Stimulated activated CD8-positive, alpha-beta memory T cell treated with anti-CD3 and anti-CD28 coated beads, Interleukin-7, amount 100 ng/mL, for 24 hours (primary cell): Measurements from ENCODE around the gene ATF5.
A peak's percentile ranks its signal among the peaks of the same experiment; 100 is the strongest.
"Not testable (repeated sequence)": the region's sequence is repeated elsewhere in the genome, so short reads cannot be mapped to it uniquely, and the experiment has no call there.

Source experiments
- DNase-seq: peaks from one replicate; pipeline ENCODE4 v3.0.0-alpha.2; 2020; ENCODE audit warnings: low read depth

ATF5 gene

DNA sequence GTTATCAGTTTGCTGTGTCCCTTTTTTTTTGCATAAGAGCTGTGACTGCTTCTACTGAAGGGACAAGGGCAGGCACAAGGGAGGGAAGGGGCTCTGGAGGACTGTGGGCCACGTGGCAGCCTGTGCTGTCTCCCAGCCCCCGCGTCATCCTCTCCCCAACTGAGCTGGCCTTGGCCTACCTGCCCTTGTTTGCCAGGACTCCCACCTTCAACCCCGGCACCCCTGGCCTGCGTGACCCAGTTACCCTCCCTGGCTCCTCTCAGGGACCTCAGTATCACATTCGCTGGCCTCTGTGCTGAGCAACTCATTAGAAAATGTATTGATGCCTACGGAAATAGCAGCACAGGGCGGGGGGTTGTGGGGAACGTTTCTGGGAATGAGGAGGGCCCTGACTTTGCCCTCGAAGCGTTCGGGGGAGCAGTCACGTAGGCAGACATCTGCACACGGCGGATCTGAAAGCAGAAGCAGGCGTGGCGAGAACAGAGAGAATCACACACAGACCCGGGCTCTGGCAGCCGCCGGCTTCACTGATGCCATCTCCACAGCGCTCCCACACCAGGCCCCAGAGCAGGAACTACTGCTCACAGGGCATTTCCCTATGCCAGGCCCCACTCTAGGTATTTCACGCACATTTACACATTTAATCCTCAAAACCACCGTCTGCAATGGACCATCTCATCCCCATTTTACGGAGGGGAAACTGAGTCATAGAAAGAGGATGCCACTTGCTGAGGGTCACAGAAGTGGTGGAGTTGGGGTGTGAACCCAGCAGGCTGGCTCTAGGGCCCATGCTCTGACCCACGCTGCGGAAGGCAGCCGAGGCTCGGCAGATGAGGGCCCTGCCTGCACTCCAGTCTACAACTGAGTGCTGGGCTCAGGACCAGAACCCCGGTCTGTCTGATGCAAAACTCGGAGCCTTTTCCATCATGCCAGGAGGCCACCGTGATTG lies 5.7 kb upstream of the ATF5 start:
- no peak for DNase-seq

DNA sequence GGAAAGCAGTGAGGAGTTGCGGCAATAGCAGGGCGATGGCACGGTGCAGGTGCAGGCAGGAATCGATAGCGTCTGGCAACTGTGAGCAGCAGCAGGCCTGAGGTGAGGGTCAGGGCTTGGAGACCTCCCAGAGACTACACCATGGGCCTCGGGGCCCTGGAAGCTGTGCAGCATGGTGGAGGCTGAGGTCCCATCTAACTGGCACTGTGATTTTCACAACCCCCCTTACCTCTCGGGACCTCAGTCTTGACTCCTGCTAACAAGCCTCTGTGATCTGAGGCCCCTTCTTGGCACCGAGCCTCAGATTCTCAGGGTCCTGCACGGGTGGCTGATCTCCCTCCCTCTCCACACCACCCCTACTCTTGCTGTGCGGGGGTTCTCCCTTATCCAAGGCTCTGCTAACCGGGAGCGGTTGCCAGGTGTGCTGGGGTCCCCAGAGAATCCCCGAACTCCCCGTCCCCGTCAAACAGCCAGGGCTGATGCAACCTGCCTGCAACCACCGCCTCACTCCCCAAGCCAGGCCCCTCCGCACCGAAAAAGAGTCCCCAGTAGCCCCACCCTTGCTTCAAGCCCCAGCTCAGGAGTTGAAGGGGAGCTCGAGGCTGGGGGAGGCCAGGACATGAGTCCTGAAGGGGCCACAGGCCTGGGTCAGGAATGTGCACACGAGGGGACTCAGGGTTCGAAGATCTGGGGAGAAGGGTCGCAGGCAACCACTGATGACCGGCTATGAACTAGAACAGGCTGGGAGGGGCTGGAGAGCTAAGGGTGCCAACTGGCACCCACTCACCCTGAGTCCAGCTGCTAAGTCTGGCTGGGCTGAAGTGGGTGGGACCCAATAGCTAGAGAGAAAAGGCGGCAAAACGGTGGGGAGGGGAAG lies 4.8 kb upstream of the ATF5 start:
- no peak for DNase-seq

DNA sequence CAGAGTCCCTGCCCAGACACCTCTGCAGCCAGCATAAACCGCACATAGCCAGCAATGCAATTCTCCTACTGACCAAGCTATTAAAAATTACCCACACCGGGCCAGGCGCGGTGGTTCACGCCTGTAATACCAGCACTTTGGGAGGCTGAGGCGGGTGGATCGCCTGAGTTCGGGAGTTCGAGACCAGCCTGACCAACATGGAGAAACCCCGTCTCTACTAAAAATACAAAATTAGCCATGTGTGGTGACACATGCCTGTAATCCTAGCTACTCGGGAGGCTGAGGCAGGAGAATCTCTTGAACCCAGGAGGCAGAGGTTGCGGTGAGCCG lies 4.2 kb upstream of the ATF5 start:
- not testable (repeated sequence) for DNase-seq

DNA sequence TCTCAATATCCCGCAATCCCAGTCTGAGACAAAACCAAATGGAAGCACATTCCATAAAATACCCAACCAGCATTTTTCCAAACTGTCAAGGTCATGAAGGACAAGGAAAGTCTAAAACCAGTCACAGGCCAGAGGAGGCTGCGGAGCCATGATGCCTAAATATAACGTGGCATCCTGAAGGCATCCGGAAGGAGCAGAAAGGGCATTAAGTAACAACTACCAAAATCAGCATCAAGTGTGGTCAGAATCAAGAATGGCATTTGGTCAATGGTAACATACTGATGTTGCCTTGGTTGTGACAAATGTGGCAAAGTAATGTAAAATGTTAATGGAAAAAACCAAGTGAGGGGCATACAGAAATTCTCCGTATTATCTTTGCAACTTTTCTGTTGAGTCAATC lies 3.5 kb upstream of the ATF5 start:
- no peak for DNase-seq

DNA sequence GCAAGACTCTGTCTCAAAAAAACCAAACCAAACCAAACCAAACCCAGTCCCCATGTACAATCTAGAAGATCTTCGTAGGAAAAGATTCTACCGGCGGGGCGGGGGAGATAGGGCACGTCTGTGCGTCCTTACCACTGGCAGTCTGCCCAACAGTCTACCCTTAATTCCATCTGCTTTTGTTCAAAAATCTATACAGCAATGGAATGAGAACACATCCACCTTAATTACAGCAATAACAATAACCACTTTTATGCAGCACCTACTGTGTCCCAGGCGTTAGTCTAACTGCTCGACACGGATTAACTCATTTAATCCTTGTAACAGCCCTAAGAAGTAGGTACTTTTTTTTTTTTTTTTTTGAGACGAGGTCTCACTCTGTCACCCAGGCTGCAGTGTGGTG lies 2.5 kb upstream of the ATF5 start:
- DNase-seq: no peak

DNA sequence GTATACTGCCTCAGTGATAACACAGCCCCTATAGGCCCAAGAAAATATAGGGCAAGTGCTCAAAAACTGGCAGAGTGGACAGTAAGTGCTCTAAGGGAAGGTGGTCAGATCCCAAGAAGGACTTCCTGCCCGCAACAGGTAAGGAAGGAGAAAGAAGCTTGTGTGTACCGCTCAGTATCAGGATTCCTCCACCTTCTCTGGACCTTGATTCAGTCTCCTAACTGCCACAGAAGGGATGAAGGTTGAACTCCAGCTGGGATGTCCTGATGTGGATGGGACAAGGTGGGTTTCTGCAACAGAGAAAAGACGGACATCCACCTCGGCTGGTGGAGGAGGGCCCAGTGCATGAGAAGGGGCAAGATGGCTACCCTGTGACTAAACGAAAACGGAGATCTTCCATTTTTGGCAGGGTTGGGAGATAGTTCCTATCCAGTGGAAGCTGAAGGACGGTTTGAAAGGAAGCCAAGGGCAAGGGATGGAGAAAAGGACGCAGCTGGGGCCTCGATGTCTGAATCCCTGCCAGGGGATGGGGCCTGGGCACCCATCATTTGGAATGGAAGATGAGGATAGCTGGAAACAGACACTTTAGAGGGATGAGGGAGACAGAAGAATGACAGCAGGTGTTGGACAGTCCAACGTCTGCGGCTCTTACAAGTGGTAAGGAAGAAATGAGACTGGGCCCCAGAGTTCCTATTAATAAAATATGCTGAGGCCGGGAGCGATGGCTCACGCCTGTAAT lies 1.3 kb upstream of the ATF5 start:
- DNase-seq: no peak

DNA sequence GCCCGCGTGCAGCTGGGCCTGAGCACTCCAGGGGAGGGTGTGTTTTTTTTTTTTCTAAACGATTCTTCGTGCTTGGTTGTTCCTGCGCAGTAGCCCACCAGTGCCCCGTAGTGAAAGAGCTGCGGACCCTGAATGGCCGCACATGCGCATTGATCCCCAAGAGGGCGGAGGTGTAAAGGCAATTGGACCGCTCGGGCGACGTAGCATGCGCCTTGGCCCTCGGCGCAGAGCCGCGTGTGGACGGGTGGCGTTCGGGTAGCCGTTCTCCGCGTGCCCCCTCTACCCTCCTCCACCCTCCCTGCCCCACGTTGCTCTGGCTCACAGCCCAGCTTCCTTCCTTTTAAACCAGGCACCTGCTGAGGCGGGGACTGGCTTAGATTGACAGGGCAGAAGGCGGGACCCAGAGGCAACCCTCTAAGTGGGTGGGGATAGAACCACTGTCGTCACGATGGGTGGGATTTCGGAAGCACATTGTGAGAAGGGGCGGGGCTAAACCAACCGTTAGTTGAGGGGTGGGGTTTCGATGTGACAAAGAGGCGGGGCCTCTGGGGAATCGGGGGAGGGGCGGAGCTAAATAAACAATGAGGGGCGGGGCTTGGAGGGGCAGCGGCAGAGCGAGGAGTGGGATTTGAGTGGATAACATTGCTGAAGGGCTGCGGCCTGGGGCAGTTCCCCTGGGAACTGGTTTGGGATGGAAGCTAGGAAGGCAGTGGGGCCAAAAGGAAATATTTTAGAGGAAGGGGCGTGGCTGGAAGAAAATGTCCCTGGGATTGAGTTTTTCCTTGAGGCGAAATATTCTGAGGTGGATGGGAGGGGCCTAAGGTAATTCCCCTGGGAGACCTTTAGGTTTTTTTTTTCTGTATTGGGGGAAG lies 842 bp downstream of the ATF5 start:
- DNase-seq: peak; percentile 83

DNA sequence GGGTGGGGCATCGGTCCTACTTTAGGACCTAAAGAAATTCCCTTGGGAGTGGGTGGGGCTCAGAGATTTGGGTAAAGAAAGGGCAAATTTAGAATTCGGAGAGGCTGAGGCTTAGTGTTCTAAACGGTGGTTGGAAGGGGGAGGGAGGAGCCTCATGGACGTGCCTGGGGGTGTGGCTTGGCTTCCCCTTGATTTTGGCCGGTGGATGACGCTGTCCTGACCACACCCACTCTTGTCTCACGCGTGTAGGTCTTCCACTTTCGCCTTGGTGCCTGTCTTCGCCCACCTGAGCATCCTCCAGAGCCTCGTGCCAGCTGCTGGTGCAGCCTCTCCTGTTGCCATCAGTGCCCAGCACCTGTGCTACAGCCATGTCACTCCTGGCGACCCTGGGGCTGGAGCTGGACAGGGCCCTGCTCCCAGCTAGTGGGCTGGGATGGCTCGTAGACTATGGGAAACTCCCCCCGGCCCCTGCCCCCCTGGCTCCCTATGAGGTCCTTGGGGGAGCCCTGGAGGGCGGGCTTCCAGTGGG lies 1.5 kb downstream of the ATF5 start:
- DNase-seq: no peak

DNA sequence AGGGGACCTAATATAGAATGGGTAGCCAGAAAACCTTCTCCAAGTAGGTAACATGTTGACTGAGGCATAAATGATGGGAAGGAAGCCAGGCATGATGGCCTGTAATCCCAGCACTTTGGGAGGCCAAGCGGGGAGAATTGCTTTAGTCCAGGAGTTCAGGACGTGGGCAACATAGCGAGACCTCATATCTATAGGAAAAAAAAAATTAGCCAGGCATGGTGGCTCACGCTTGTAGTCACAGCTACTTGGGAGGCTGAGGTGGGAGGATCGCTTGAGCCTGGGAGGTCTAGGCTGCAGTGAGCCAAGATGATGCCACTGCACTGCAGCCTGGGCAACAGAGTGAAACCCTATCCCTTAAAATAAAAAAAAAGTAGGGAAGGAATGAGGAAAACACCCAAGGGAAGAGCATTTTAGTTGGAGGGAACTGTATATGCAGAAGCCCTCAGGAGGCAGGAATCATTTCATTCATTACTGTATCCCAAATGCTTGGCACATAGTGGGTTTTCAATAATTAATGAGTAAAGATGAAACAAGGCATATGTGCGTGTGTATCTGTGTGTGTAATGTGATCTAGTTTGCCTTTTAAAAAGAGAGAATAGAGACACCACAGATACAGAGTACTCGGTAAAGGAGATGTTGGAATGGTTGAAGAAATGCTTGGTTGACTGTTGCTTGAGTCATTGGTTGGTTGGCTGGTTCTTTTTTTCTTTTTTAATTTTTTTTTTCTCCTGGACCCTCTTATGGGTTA lies 2.5 kb downstream of the ATF5 start:
- no peak for DNase-seq

DNA sequence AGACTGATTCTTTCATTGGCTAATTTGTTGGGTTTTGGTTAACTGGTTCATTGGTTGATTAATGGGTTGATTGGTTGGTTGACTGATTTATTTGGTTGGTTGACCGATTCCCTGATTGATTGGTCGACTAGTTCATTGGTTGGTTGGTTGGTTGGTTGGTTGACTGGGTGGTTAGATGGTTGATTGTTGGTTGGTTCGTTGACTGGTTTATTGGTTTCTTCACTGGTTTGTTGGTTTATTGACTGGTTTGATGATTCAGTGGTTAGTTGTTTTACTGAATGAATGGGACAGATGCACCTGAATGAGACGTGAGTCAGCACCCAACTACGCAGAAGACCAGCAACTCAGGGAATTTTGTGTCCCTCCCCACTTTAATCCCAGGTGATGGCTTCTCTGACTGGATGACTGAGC lies 3.0 kb downstream of the ATF5 start:
- DNase-seq: no peak

DNA sequence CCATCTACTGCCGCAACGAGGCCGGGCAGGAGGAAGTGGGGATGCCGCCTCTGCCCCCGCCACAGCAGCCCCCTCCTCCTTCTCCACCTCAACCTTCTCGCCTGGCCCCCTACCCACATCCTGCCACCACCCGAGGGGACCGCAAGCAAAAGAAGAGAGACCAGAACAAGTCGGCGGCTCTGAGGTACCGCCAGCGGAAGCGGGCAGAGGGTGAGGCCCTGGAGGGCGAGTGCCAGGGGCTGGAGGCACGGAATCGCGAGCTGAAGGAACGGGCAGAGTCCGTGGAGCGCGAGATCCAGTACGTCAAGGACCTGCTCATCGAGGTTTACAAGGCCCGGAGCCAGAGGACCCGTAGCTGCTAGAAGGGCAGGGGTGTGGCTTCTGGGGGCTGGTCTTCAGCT lies 3.7 kb downstream of the ATF5 start:
- no peak for DNase-seq

DNA sequence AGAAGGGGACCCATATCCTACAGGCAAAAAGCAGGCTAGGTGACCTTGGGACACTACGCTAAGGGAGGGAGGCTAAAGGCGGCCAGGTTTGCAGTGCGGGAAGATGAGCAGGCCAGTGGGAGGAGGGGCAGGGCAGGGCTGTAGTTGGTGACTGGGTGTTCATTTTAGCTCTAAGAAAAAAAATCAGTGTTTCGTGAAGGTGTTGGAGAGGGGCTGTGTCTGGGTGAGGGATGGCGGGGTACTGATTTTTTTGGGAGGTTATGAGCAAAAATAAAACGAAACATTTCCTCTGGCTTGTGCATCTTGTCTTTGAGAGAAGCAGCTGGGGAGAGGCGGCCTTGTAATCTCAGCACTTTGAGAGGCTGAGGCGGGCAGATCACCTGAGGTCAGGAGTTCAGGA lies 4.6 kb downstream of the ATF5 start:
- no peak for DNase-seq

DNA sequence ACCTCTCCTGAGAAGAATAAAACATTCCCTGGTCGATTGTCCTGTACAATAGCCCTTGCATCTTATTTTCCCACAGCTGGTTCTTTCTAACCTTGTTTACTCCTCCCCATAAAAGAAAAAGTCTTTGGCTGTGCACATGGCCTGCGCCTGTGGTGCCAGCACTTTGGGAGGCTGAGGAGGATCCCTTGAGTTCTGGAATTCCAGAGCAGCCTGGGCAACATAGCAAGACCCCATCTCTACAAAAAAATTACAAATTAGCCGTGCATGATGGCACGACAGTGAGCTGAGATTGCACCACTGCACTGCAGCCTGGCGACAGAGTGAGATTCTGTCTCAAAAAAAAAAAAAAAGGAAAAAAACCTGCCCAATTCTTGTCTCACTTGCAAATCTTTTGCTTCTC lies 7.5 kb downstream of the ATF5 start:
- DNase-seq: no peak

DNA sequence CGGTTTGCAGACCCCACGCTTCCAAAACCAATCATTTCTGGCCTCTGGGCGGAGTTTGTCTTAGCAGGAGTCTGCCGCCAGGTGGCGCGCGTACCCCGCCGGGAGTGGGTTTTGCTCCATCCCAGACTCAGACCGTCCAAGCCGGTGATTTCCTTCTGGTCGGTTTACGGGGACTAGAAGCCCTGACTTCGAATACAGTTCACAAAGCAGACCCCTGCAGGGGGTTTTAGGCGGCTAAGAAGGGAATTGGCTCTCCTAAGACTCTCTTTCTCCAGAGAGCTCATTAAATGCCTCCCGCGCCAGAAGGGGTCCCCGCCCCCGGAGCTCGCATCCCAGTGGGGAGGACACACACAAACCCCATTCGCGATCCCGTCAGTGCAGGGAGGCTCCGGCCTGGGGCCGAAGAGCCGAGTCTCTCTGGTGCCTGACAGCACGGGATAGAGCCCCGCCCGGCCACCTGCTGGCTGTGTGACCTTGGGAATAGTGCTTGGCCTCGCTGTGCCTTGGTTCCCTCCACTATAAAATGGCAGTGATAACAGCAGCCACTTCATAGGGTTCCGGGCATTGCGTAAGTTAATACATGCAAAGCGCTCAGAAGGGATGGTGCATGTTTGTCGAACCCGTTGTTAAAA lies 8.9 kb downstream of the ATF5 start:
- DNase-seq: peak; percentile 65

DNA sequence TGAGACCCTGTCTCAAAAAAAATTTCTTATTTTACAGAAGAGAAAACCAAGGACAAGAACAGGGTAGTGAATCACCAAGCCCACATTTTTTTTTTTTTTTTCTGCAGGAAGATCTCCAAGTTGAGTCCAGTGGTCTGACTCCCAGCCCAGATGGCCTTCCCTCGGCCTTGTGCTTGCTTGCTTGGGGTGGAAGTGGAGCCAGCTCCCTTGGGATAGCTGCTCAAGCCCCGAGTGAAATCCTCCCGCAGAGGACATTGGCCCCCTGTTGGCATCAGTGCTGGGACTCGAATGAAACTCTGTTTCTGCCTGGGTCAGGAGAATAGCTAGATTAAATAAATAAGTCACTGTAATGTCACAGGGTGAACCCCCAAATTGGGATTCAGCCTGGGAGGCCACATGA lies 9.7 kb downstream of the ATF5 start:
- DNase-seq: no peak

DNA sequence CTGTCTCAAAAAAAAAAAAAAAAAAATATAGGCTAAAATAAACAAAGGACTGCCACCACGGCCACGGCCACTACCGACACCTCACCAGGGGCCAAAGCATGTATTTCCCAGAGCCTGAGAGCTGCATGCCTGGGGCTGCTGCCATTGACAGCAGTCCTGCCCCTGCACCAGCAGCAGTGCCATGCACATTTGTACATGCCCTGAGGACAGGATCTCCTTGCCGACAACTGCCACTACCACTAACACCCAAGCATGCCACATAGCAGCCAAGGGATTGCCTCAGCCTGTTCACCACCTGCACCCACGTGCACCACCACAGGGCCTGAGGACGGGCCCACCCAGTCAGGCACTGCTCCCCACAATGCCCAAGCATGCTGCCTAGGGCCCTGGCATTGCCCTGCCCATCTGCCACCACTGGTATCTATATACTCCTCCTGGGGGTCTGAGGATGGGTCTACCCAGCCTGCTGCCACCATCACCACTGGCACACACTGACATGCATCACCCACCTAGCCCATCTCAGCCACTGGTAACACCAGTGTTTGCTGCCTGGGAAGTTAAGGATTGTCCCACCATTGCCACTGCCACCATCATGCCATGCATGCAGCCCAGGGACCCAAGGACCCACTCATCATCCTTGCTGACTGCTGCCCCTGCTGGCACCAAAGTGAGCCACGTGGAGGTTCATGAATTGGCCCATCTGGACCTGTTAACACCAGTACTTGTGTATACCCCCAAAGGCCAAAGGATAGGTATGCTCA lies 10.9 kb downstream of the ATF5 start:
- no peak for DNase-seq

DNA sequence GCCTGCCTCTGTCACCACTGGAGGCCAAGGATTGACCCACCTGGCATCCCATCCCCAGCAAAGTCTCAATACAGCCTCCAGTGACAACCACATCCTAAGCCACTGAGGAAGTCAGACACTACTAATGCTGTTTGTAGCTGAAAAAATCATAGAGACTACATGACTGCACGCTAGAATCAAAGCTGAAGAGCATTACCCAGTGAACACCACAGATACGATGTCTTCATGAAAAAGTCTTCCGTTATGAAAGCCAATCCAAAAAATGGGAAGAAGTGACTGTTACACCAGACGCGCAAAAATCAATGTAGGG lies 11.4 kb downstream of the ATF5 start:
- DNase-seq: no peak

DNA sequence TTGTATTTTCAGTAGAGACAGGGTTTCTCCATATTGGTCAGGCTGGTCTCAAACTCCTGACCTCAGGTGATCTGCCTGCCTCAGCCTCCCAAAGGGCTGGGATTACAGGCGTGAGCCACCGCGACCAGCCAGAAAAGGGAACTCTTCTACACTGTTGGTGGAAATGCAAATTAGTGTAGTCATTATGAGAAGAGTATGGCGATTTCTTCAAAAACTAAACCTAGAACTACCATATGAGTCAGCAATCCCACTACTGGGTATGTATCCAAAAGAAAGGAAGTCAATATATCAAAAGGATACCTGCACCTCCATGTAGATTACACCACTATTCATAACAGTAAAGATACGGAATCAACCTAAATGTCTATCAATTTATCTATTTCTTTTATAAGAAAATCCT lies 15.6 kb downstream of the ATF5 start:
- DNase-seq: not testable (repeated sequence)

DNA sequence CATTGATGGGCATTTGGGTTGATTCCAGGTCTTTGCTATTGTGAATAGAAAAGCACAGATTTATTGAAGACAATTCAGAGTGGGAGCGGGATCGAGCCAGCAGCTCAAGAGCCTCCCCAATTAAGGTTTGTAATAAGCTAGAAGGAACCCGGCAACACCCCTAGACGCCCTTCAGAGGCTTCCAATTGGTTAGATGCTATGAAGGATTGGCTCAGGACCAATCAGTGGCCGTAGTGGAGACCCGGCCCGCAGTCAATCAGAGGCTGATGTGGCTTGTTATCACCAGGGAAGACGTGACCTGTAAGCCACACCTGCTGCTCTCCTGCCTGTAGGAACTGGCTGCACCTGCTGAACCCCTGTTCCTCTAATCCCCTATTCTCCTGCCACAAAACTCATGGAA lies 17.4 kb downstream of the ATF5 start:
- no peak for DNase-seq
